K562 (cell line): ENCODE measurements around the gene NLRP6. TPM values are rescaled to one million over a fixed set of nuclear protein-coding genes. Genes with fewer than 3 reads are reported as not detected.

Experiments used
- CTBP1 ChIP-seq: fragments of 450-650 bp; IDR thresholded peaks from 2 replicates; pipeline ENCODE4 v1.6.1; 2016; ENCODE audit warnings: borderline replicate concordance
- E2F5 ChIP-seq: sonication (generic); formaldehyde crosslinking; IDR thresholded peaks from 2 replicates; pipeline ENCODE4 v1.8.0; 2022; ENCODE audit warnings: mild to moderate bottlenecking, missing genetic modification reagents
- E4F1 ChIP-seq: fragments of 250-450 bp; sonication (Bioruptor Pico); IDR thresholded peaks from 2 replicates; pipeline ENCODE4 v1.5.0; 2021; ENCODE audit warnings: mild to moderate bottlenecking, borderline replicate concordance
- ETV1 ChIP-seq: fragments of 450-650 bp; conservative IDR thresholded peaks from 2 replicates; pipeline ENCODE4 v1.6.1; 2016; ENCODE audit warnings: missing genetic modification characterization, control low read depth, low read depth, missing compliant biosample characterization
- FOSL1 ChIP-seq: fragments of 200-800 bp; sonication (Bioruptor generic); conservative IDR thresholded peaks from 2 replicates; pipeline ENCODE4 v1.6.1; 2016; ENCODE audit warnings: missing genetic modification characterization, missing compliant biosample characterization
- FOXP4 ChIP-seq: sonication (generic); formaldehyde crosslinking; IDR thresholded peaks from 2 replicates; pipeline ENCODE4 v1.8.0; 2022; ENCODE audit warnings: mild to moderate bottlenecking, missing genetic modification reagents, borderline replicate concordance
- KLF16 ChIP-seq: IDR thresholded peaks from 2 replicates; pipeline ENCODE4 v1.6.1; 2016; ENCODE audit warnings: antibody characterized with exemption
- MCM2 ChIP-seq: fragments of 450-650 bp; IDR thresholded peaks from 2 replicates; pipeline ENCODE4 v1.6.1; 2017; ENCODE audit warnings: low read depth, mild to moderate bottlenecking
- NR2F6 ChIP-seq: fragments of 450-650 bp; formaldehyde crosslinking; IDR thresholded peaks from 2 replicates; pipeline ENCODE4 v1.4.0; 2020; ENCODE audit warnings: mild to moderate bottlenecking
- SETDB1 ChIP-seq: IDR thresholded peaks from one replicate; pipeline ENCODE4 v1.6.1; 2012; ENCODE audit warnings: low read length, control low read depth, inconsistent platforms
- SOX6 ChIP-seq: fragments of 450-650 bp; IDR thresholded peaks from 2 replicates; pipeline ENCODE4 v1.6.1; 2014; ENCODE audit warnings: mild to moderate bottlenecking
- TCF3 ChIP-seq: sonication (generic); formaldehyde crosslinking; IDR thresholded peaks from 2 replicates; pipeline ENCODE4 v1.4.0; 2020; ENCODE audit warnings: mild to moderate bottlenecking, missing genetic modification reagents
- TEAD2 ChIP-seq: fragments of 450-650 bp; IDR thresholded peaks from 2 replicates; pipeline ENCODE4 v1.6.1; 2016; ENCODE audit warnings: missing genetic modification characterization, control low read depth, missing compliant biosample characterization
- TGIF2 ChIP-seq: sonication (generic); formaldehyde crosslinking; IDR thresholded peaks from 2 replicates; pipeline ENCODE4 v1.8.1; 2022; ENCODE audit warnings: mild to moderate bottlenecking, missing genetic modification reagents, moderate library complexity
- ZFPM2 ChIP-seq: fragments of 250-450 bp; sonication (Bioruptor Pico); IDR thresholded peaks from 2 replicates; pipeline ENCODE4 v1.5.1; 2022; ENCODE audit warnings: mild to moderate bottlenecking
- ZKSCAN8 ChIP-seq: fragments of 200-800 bp; sonication (Bioruptor generic); IDR thresholded peaks from 2 replicates; pipeline ENCODE4 v1.6.1; 2016; ENCODE audit warnings: missing genetic modification characterization, missing compliant biosample characterization
- ZNF347 ChIP-seq: fragments of 450-650 bp; formaldehyde crosslinking; IDR thresholded peaks from 2 replicates; pipeline ENCODE4 v1.4.0; 2020; ENCODE audit warnings: low read depth, mild to moderate bottlenecking, moderate library complexity
- polyA plus RNA-seq, 8 experiments: library from polyadenylated mRNA; depleted of rRNA in 4 of 8; stranded (reverse) in 5 of 8; unstranded in 3 of 8; fragments of >200 nt; fragmentation: Nextera tagmentation in 2 of 8; fragmentation: Illumina TruSeq in 1 of 8; extraction: Ambion mirVana in 2 of 8; extraction: Trizol in 1 of 8; gene quantifications; 2 replicates each; pipeline versions ENCODE4 v1.2.1 to v1.2.3, GENCODE V29; 2011 to 2014; ENCODE audit warnings: inconsistent platforms in 1 of 8, missing spikeins in 1 of 8
- total RNA-seq, 7 experiments: library from RNA; depleted of rRNA in 6 of 7; stranded (reverse); fragments of >200 nt in 6 of 7; fragmentation: Illumina TruSeq in 2 of 7; extraction: Trizol in 2 of 7; gene quantifications; 2 replicates each; pipeline versions ENCODE4 v1.2.1 to v1.2.3, GENCODE V29; 2011 to 2021; ENCODE audit warnings: low replicate concordance in 1 of 7
- TF ChIP-seq, protein P1 (sequence below): fragments of 450-650 bp; formaldehyde crosslinking; conservative IDR thresholded peaks from 2 replicates; pipeline ENCODE4 v1.4.0; 2022; ENCODE audit warnings: mild to moderate bottlenecking, missing genetic modification characterization
- TF ChIP-seq, protein P2 (sequence below): sonication (generic); formaldehyde crosslinking; IDR thresholded peaks from 2 replicates; pipeline ENCODE4 v1.8.1; 2023; ENCODE audit warnings: mild to moderate bottlenecking, missing genetic modification reagents

NLRP6 gene
- total and polyA plus RNA-seq, 9 of the 15 experiments (the other 6 are each of a cell fraction or from before 2014, with no cell fraction given), result 0.03 to 0.18 (median 0.15) TPM; not detected in 5

DNA sequence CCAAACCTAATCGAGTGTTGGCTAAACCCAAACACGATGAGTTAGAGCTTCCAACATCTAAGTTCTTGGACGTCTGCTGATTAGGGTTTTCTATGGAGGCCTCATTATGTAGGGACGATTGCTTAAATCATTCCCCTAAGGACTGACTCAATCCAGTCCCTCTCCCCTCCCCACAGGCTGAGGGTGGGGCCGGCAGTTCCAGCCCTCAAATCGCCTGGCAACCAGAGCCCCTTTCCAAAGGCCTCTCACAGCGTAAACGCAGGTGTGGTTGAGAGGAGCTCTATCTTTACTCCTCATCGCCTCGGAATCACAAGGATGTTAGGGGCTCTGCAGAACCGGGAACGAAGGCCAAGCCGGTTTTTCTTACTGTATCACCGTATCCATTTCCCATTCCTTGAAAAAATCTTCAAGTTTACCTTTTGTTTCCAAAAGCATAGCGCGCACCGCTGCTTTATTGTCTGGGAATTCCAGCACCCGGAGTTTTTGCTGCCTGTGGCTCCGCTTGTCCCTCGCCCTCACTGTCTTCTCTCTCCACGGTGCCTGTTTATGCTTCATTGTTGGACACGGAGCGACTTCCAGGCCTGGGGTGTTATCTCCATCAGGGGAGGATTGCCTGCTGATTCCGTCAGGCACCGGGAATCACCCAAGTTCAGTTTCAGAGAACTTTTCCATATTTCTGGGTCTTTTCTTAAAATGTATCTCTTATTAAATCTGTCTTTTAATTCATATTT lies 56.2 kb downstream of the NLRP6 start (continued):
- TF ChIP-seq E4F1 (CRISPR knock-in tag) (no peak), ZNF347 (no peak), SETDB1 (no peak), TCF3 (no peak), ZFPM2 (CRISPR knock-in tag) (no peak), FOSL1 (tag) (peak; percentile 33; the same call in 1 of the 2 replicates), SOX6 (no peak), ZKSCAN8 (no peak), FOXP4 (CRISPR knock-in tag) (no peak), TGIF2 (no peak), NR2F6 (CRISPR knock-in tag) (no peak), CTBP1 (peak; percentile 81; the same call in 1 of the 2 replicates), TEAD2 (no peak), MCM2 (no peak), E2F5 (no peak), KLF16 (no peak), ETV1 (tag) (no peak)
- TF ChIP-seq, protein P1, sequence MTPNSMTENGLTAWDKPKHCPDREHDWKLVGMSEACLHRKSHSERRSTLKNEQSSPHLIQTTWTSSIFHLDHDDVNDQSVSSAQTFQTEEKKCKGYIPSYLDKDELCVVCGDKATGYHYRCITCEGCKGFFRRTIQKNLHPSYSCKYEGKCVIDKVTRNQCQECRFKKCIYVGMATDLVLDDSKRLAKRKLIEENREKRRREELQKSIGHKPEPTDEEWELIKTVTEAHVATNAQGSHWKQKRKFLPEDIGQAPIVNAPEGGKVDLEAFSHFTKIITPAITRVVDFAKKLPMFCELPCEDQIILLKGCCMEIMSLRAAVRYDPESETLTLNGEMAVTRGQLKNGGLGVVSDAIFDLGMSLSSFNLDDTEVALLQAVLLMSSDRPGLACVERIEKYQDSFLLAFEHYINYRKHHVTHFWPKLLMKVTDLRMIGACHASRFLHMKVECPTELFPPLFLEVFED (CRISPR knock-in tag), result no peak
- TF ChIP-seq, protein P2, sequence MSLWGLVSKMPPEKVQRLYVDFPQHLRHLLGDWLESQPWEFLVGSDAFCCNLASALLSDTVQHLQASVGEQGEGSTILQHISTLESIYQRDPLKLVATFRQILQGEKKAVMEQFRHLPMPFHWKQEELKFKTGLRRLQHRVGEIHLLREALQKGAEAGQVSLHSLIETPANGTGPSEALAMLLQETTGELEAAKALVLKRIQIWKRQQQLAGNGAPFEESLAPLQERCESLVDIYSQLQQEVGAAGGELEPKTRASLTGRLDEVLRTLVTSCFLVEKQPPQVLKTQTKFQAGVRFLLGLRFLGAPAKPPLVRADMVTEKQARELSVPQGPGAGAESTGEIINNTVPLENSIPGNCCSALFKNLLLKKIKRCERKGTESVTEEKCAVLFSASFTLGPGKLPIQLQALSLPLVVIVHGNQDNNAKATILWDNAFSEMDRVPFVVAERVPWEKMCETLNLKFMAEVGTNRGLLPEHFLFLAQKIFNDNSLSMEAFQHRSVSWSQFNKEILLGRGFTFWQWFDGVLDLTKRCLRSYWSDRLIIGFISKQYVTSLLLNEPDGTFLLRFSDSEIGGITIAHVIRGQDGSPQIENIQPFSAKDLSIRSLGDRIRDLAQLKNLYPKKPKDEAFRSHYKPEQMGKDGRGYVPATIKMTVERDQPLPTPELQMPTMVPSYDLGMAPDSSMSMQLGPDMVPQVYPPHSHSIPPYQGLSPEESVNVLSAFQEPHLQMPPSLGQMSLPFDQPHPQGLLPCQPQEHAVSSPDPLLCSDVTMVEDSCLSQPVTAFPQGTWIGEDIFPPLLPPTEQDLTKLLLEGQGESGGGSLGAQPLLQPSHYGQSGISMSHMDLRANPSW, result no peak
